ENCODE data around the gene FBXW5. TPM values are rescaled to one million over a fixed set of nuclear protein-coding genes. Genes with fewer than 3 reads are reported as not detected.

FBXW5 gene
- total RNA-seq, 2 donors from 2014 or later, result 199 to 304 TPM

- DNase-seq (ENCODE audit: low spot score), result no peak
- Histone ChIP-seq H3K27ac (no peak overlapping the region), H3K4me3 (no peak overlapping the region), H3K27me3 (replicated peaks; ENCODE audit: insufficient read depth) (peaks cover 1% of the 10 kb centered on the region), H3K4me1 (replicated peaks) (no peaks in the 10 kb centered on the region), H3K9me3 (no peaks in the 10 kb centered on the region), H3K36me3 (no peaks in the 10 kb centered on the region)
- WGBS, result 85% methylated on average over 7 of the region's 9 CpGs
- TF ChIP-seq, protein P1, sequence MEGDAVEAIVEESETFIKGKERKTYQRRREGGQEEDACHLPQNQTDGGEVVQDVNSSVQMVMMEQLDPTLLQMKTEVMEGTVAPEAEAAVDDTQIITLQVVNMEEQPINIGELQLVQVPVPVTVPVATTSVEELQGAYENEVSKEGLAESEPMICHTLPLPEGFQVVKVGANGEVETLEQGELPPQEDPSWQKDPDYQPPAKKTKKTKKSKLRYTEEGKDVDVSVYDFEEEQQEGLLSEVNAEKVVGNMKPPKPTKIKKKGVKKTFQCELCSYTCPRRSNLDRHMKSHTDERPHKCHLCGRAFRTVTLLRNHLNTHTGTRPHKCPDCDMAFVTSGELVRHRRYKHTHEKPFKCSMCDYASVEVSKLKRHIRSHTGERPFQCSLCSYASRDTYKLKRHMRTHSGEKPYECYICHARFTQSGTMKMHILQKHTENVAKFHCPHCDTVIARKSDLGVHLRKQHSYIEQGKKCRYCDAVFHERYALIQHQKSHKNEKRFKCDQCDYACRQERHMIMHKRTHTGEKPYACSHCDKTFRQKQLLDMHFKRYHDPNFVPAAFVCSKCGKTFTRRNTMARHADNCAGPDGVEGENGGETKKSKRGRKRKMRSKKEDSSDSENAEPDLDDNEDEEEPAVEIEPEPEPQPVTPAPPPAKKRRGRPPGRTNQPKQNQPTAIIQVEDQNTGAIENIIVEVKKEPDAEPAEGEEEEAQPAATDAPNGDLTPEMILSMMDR (IDR thresholded peaks at IDR 0.05), result no peak
- no peak for TF ChIP-seq POLR2A (IDR thresholded peaks at IDR 0.05)
- TF ChIP-seq POLR2AphosphoS5 (IDR thresholded peaks at IDR 0.05), result no peak
- intact Hi-C loops (cut with DNase I), result no loop called here
Observed at GRCh38 chr9:136983167-136983566, 38.6 kb upstream of the FBXW5 start.

DNA sequence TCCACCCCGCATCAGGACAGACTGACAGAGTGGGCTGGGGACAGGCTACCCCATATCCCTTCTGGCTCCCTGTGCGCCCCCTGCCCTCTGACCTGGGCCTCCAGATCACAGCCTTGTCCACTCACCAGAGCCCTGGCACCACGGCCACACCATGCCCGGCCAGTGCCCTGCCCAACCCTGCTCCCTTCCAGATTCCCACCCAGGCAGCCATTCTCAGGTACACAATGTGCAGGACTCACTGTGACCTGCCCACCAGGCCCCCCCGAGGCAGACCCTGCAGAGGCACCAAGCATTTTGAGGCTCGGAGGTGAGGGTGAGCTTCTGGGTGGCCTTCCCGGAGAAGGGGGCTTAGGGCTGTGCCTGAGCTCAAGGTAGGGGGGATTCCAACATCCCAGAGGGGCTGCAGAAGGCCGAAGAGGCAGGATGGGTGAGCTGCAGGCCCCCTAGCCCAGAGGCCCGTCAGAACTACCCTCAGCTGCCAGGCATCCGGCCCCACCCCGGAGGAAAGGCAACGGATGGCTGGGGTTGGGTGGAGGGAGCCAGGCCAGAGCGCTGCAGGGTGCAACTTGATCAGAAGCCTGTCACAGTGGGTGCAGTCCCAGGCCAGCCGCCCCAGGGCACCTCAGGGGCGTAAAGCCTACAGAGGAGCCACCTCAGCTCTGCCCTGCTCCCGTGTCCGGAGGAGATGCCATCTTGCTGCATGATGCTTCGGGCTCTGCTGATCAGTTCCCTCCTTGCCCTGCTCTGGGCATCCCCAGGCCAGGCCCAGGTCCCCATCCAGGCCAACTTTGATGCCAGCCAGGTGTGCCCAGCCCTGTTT, 37.9 kb upstream of the FBXW5 start, which contains the start of gene LCNL1:
Gene LCNL1, plus strand, starts transcription at position 762 of the 820 bp plus-strand sequence. CDS start 594 bp downstream, outside the sequence.
- Histone ChIP-seq H3K4me1 (replicated peaks) (no peaks in the 10 kb centered on the region), H3K27ac (no peak within 1 kb of the TSS), H3K4me3 (no peak within 1 kb of the TSS), H3K9me3 (no peaks in the 10 kb centered on the region), H3K27me3 (replicated peaks; ENCODE audit: insufficient read depth) (peaks cover 1% of the 10 kb centered on the region), H3K36me3 (no peaks in the 10 kb centered on the region)
- DNase-seq (ENCODE audit: low spot score), result no peak
- intact Hi-C loops (cut with DNase I), result no loop called here
- TF ChIP-seq, protein P1 (IDR thresholded peaks at IDR 0.05), result no peak
- TF ChIP-seq POLR2A (IDR thresholded peaks at IDR 0.05) (no peak), POLR2AphosphoS5 (IDR thresholded peaks at IDR 0.05) (no peak)
- WGBS, result 79% methylated on average over 16 of the region's 18 CpGs

GRCh38 chr9:136981588-136982231, 37.2 kb upstream of the FBXW5 start:
- no peak for DNase-seq (ENCODE audit: low spot score)
- intact Hi-C loops (cut with DNase I), result no loop called here
- Histone ChIP-seq H3K27me3 (replicated peaks; ENCODE audit: insufficient read depth) (peaks cover 1% of the 10 kb centered on the region), H3K4me1 (replicated peaks) (no peaks in the 10 kb centered on the region), H3K9me3 (no peaks in the 10 kb centered on the region), H3K36me3 (no peaks in the 10 kb centered on the region), H3K4me3 (no peak overlapping the region), H3K27ac (no peak overlapping the region)
- TF ChIP-seq, protein P1 (IDR thresholded peaks at IDR 0.05), result no peak
- TF ChIP-seq POLR2AphosphoS5 (IDR thresholded peaks at IDR 0.05), result no peak
- no peak for TF ChIP-seq POLR2A (IDR thresholded peaks at IDR 0.05)
- 58% methylated on average over 16 of the region's 17 CpGs for WGBS

- WGBS, result 93% methylated on average over 16 of the region's 16 CpGs
- no peak overlapping the region for H3K27ac ChIP-seq
- peaks cover 1% of the 10 kb centered on the region for H3K27me3 ChIP-seq (replicated peaks; ENCODE audit: insufficient read depth)
- intact Hi-C loops (cut with DNase I), result no loop called here
- H3K4me1 ChIP-seq (replicated peaks), result no peaks in the 10 kb centered on the region
- TF ChIP-seq POLR2A (IDR thresholded peaks at IDR 0.05), result no peak
- TF ChIP-seq, protein P1 (IDR thresholded peaks at IDR 0.05), result no peak
- no peak for TF ChIP-seq POLR2AphosphoS5 (IDR thresholded peaks at IDR 0.05)
- H3K4me3 ChIP-seq, result no peak overlapping the region
- H3K9me3 ChIP-seq, result no peaks in the 10 kb centered on the region
- H3K36me3 ChIP-seq, result no peaks in the 10 kb centered on the region
- DNase-seq (ENCODE audit: low spot score), result no peak
Observed at GRCh38 chr9:136980669-136981478, 36.3 kb upstream of the FBXW5 start.

Data from prostate gland (tissue), 2 donors.